GM06990 (cell line): ENCODE measurements around the gene PTPRN2.

Experiments
- DNase-seq: peaks from one replicate; pipeline ENCODE4 v3.0.0-alpha.2; 2011; ENCODE audit not compliant: insufficient read length; ENCODE audit errors: extremely low read depth
- H3K27me3 ChIP-seq: replicated peaks from 2 replicates; pipeline ENCODE4 v1.6.0; 2011; ENCODE audit warnings: low read length; ENCODE audit not compliant: control insufficient read depth, insufficient read depth
- H3K36me3 ChIP-seq: 2 replicates; pipeline ENCODE4 v1.5.1; 2011; ENCODE audit warnings: low read length; ENCODE audit not compliant: control insufficient read depth, insufficient read depth
- H3K4me3 ChIP-seq: replicated peaks from 2 replicates; pipeline ENCODE4 v1.5.1; 2011; ENCODE audit warnings: low read depth, mild to moderate bottlenecking, control low read depth, low read length
- TF ChIP-seq, protein P1 (sequence below): IDR thresholded peaks from 2 replicates; pipeline ENCODE4 v1.5.1; 2011; ENCODE audit warnings: low read length, control low read depth, mild to moderate bottlenecking, inconsistent platforms; ENCODE audit not compliant: insufficient read depth, poor library complexity, severe bottlenecking

PTPRN2 gene

DNA sequence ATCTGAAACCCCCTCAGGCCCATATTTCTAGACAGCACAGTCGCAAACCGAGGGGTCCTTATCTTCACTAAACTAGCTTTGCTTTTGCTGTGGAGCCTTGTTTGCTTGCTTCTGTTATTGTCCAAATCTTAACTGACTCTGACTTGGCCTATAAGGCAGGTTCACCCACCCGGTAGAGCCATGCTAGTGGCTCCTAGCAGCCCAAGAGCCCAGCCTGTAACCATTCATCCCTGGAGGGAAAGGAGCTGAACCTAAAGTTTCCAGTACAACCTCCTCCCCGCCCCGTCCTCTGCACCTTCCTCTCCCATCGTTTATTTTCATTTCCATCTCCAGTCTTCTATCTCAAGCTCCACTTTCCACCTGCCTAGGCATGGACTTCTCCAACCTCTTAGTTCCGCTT is 345.7 kb downstream of the PTPRN2 start:
- H3K36me3 ChIP-seq, result no peaks in the 10 kb centered on the region
- H3K27me3 ChIP-seq, result no peaks in the 10 kb centered on the region
- DNase-seq, result no peak
- no peak overlapping the region for H3K4me3 ChIP-seq
- TF ChIP-seq, protein P1, sequence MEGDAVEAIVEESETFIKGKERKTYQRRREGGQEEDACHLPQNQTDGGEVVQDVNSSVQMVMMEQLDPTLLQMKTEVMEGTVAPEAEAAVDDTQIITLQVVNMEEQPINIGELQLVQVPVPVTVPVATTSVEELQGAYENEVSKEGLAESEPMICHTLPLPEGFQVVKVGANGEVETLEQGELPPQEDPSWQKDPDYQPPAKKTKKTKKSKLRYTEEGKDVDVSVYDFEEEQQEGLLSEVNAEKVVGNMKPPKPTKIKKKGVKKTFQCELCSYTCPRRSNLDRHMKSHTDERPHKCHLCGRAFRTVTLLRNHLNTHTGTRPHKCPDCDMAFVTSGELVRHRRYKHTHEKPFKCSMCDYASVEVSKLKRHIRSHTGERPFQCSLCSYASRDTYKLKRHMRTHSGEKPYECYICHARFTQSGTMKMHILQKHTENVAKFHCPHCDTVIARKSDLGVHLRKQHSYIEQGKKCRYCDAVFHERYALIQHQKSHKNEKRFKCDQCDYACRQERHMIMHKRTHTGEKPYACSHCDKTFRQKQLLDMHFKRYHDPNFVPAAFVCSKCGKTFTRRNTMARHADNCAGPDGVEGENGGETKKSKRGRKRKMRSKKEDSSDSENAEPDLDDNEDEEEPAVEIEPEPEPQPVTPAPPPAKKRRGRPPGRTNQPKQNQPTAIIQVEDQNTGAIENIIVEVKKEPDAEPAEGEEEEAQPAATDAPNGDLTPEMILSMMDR, result no peak

DNA sequence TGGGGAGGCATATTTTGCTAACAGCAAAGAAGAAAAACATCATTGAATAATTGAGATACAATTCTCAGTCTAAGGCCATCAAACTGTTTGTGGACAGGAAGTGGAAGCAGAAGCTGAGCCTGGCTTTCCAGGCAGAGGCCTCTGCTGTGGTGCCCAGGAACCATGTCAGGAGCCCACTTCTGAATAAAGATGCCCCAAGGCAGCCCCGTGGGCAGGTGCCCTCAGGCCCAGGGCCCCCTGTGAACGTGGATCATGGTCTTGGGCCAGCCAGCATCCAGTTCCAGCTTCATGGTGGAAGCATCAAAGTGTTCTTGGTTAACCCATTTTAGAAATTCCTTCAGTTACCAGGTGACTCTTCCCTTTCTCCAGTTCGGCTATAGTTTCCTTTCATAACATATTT is 346.8 kb downstream of the PTPRN2 start:
- Histone ChIP-seq H3K36me3 (no peaks in the 10 kb centered on the region), H3K27me3 (no peaks in the 10 kb centered on the region), H3K4me3 (no peak overlapping the region)
- TF ChIP-seq, protein P1, result no peak
- DNase-seq, result no peak

DNA sequence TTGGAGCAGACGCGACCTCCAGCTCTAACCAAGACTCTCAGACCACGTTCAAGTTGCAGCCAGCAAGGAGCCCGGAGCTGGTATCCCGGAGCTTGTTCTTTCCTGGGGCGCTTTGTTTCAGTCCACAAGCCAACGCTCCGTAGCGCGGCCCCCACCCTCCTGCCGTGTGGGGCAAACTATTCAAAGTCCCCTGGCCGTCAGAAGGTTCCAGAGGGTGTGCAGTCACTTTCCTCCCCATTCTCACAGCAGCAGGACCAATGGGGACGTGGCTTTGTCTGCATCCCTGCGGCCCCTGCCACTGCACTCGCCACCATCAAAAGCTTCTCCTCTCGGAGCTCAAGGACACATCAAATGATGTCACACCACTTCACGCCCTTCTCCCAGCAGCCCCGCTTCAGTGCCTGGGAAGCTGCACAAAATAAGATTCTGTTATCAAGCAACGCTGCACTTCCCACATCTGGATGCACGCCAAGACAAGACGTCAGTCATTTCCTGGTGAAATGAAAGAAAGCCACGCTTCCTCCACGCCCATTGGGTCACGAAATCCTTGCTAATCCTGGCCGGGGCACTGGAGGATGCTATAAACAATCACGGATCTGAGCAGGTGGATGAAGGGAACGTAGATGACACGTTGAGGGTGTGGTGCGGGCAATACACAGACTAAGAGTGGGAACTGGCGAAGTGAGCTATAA is 348.2 kb downstream of the PTPRN2 start:
- TF ChIP-seq, protein P1, result no peak
- no peaks in the 10 kb centered on the region for H3K36me3 ChIP-seq
- DNase-seq, result no peak
- H3K27me3 ChIP-seq, result no peaks in the 10 kb centered on the region
- no peak overlapping the region for H3K4me3 ChIP-seq

DNA sequence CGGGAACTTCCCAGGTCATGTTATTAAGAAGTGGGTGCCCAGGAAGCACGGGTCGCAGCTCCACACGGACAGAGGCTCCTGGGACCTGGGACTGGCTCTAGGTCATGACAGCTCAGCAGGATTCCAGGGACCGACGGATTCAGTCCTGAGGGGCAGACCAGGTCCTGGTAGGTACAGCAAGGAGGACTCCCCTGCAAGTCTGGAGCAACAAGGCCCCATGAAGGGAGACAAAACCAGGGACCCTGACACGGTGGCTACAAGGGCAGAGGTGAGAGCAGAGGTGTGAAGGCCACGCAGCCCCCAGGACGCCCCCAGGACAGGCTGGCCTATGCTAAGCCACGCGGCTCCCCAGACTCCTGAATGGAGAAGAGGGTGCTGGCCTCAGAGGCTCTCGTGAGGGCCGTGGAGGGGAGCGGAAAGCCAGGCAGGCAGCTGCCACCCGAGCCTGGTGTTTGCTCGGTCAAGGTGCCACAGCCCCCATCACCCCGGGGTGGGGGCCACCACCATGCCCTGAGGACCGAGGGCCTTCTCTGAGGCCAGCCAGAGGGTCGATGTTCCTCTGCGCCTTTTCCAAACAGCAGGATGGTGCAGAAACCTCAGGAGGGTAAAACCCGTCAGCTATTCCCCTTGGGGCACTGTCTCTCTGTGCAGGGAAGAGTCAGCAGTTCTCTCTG is 348.9 kb downstream of the PTPRN2 start:
- TF ChIP-seq, protein P1, result no peak
- Histone ChIP-seq H3K4me3 (no peak overlapping the region), H3K27me3 (no peaks in the 10 kb centered on the region), H3K36me3 (no peaks in the 10 kb centered on the region)
- no peak for DNase-seq

DNA sequence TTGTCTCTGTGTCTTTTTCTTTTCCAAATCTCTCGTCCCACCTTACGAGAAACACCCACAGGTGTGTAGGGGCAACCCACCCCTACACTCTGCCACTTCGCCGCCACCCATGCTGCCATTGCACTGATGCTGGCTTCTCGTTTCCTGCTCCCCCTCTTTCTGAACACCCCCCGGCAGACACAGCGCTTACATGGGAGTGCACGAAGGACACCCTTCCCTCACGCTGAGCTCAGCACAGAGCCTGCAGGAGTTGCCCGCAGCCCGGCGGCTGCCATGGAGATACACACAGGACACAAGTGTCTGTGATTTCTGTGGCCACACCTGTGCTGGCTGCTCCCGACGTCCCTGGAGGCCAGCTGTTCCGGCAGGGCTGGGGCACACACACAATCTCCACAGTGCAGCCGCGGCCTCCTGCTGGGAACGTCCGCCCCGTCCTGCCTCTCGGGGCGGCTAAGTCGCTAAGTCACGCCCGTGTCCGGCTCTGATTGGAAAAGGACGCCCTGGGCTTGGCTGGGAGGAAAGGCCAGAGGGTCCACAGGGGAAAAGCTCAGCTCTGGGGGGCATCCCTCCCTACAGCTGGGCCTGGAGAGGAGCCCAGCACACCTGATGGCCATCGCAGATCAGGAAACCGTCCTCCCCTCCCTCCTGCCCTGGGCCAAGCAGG is 349.8 kb downstream of the PTPRN2 start:
- TF ChIP-seq, protein P1, result no peak
- no peak for DNase-seq
- no peaks in the 10 kb centered on the region for H3K27me3 ChIP-seq
- no peaks in the 10 kb centered on the region for H3K36me3 ChIP-seq
- no peak overlapping the region for H3K4me3 ChIP-seq
